ENCODE results near the gene ONECUT1. TPM values are rescaled to one million over a fixed set of nuclear protein-coding genes. Genes with fewer than 3 reads are reported as not detected.

Gene ONECUT1
- total and polyA plus RNA-seq, 3 experiments from 2014 or later = not detected

DNA sequence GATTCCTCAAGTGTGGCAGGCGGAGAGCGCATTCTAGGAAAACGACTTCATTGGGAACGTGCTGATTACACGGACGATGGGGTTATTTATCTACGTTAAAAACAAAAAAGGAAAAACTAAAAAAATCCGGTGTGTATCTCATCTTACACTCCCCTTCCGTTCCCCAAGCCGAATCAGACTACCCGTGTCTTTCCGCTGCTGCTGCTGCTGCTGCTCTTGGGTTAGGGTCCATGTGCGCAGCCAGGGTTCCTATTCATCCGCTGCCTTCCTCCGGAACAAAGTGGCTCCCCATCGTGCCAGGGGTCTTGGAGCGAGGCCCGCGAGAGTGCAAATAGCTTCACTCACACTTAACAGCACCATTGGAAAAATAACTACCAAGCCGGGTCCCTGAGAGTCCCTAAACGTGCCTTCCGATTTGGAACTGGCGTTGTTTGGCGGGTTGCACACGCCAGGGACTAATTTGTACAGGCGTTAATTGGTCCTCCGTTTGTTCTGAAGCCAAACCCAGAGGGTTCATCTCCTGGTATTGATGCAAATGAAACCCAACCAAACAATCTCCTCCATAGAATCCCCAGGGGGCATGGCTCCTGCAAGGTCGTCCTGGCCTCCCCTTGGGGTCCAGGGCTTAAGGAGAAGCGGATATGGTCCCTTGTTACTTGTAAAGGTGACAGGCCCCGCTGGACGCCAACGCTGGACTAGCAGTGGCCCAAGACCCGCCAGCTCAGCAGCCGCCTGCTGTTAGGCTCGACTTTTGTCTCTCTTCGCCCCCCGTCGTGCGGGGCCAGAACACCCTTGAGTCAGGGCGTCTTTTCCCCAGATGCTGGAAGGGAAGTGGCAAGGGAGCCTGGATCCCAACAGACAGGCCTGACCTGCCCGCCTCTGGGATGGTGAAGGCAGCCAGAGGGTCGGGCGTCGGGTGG is 11.0 kb upstream of the ONECUT1 start:
- no peaks in the 10 kb centered on the region for H3K36me3 ChIP-seq (ENCODE audit: insufficient read depth, low read length)
- no peaks in the 10 kb centered on the region for H3K36me3 Mint-ChIP-seq
- peaks cover 26 to 49% (median 40%) of the 10 kb centered on the region in 3 donors for H3K4me1 Mint-ChIP-seq
- H3K4me3 Mint-ChIP-seq = peak overlapping the region in 4 of 7 donors; percentile 14 to 54 (median 38)
- H3K4me3 ChIP-seq (ENCODE audit: low read length) = no peak overlapping the region
- no peaks in the 10 kb centered on the region for H3K9me3 ChIP-seq (ENCODE audit: low read length)
- peaks cover 90% of the 10 kb centered on the region for H3K27me3 ChIP-seq (ENCODE audit: insufficient read depth, low read length, poor library complexity, severe bottlenecking)
- no peak for DNase-seq
- H3K27ac Mint-ChIP-seq = peak overlapping the region in 1 of 8 donors; percentile 50
- ChIA-PET POLR2A (no interaction called here), CTCF (no interaction called here)
- H3K9me3 Mint-ChIP-seq = peaks cover 0 to 5% (median 2%) of the 10 kb centered on the region in 5 donors
- H3K27ac ChIP-seq (ENCODE audit: low read depth, low read length) = no peak overlapping the region
- peaks cover 79 to 82% of the 10 kb centered on the region in 2 donors for H3K27me3 Mint-ChIP-seq
- H3K4me1 ChIP-seq (ENCODE audit: insufficient read depth, low read length) = peaks cover 20% of the 10 kb centered on the region

DNA sequence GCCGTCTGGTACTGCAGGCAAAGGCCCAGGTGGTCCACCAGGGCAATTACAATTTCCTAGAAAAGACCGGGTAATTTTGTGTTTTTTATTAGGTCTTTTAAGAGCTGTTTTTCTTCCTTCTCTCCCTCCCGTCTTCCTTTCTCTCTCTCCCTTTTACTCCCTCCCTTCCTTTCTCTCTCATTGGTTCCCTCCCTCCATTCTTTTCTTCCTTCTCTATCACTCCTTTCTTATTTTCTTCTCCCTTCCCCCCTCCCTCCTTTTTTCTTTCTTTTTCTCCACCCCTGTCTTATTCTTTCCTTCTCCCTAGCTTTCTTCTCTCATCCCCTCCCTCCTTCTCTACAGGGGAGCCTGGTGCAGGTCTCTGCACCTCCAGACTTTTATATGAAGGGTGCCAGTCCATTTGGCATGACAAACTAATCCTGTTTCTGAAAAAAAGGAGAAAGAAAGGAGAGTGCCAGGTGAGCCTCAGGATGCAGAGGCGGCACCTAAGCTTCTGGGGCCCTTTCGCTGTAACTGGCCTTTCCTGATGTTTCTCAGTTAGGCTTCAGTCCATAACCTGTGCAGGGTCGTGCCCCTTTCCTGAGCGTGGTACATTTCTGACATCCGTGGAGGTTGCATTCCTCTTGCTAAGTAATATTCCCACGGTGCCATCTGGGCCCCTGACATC is 9.1 kb upstream of the ONECUT1 start:
- Mint-ChIP-seq H3K4me1 (peaks cover 23 to 47% (median 34%) of the 10 kb centered on the region in 3 donors), H3K4me3 (no peak overlapping the region), H3K27ac (peak overlapping the region in 1 of 8 donors; percentile 60), H3K27me3 (peaks cover 86 to 89% of the 10 kb centered on the region in 2 donors), H3K36me3 (no peaks in the 10 kb centered on the region), H3K9me3 (peaks cover 0 to 10% (median 2%) of the 10 kb centered on the region in 5 donors)
- DNase-seq = no peak
- H3K4me3 ChIP-seq (ENCODE audit: low read length) = no peak overlapping the region
- H3K27ac ChIP-seq (ENCODE audit: low read depth, low read length) = no peak overlapping the region
- no peaks in the 10 kb centered on the region for H3K36me3 ChIP-seq (ENCODE audit: insufficient read depth, low read length)
- H3K4me1 ChIP-seq (ENCODE audit: insufficient read depth, low read length) = peaks cover 7% of the 10 kb centered on the region
- ChIA-PET POLR2A (no interaction called here), CTCF (no interaction called here)
- H3K27me3 ChIP-seq (ENCODE audit: insufficient read depth, low read length, poor library complexity, severe bottlenecking) = peaks cover 92% of the 10 kb centered on the region
- no peaks in the 10 kb centered on the region for H3K9me3 ChIP-seq (ENCODE audit: low read length)

DNA sequence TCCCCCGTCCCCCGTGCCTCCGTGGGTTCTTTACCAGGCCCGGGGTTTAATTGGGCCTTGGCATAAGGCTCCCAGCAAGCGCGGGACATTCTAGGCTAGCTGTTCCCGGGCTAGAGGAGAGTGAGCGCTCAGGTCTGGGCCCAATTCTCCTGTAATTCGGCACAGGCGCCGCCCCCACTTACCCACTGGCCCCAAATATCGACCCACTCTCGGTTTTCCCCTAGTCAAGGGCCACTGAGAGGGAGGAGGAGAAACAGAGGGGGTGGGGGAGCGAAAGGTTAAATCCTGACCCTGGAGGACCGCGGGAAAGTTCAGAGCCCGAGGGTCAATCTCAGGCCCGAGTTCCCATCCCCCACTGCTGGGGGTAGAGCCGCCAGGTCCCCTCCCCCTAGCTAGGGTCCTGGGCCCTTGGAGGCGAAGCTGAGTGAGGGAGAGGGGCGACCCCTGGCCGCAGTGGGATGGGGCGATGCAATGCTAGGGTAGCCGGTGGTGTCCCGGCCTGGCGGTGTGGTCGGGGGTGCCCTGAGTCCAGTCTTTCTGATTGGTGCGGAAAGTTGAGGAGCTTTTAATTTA is 8.5 kb upstream of the ONECUT1 start:
- peaks cover 4% of the 10 kb centered on the region for H3K4me1 ChIP-seq (ENCODE audit: insufficient read depth, low read length)
- no peak for DNase-seq
- Mint-ChIP-seq H3K4me1 (peaks cover 19 to 42% (median 29%) of the 10 kb centered on the region in 3 donors), H3K27ac (peak overlapping the region in 1 of 8 donors; percentile 60), H3K4me3 (no peak overlapping the region), H3K27me3 (peaks cover 88 to 92% of the 10 kb centered on the region in 2 donors), H3K36me3 (no peaks in the 10 kb centered on the region), H3K9me3 (peaks cover 0 to 10% (median 2%) of the 10 kb centered on the region in 5 donors)
- H3K4me3 ChIP-seq (ENCODE audit: low read length) = no peak overlapping the region
- ChIA-PET CTCF (no interaction called here), POLR2A (no interaction called here)
- H3K27me3 ChIP-seq (ENCODE audit: insufficient read depth, low read length, poor library complexity, severe bottlenecking) = peaks cover 88% of the 10 kb centered on the region
- no peaks in the 10 kb centered on the region for H3K9me3 ChIP-seq (ENCODE audit: low read length)
- no peaks in the 10 kb centered on the region for H3K36me3 ChIP-seq (ENCODE audit: insufficient read depth, low read length)
- no peak overlapping the region for H3K27ac ChIP-seq (ENCODE audit: low read depth, low read length)

DNA sequence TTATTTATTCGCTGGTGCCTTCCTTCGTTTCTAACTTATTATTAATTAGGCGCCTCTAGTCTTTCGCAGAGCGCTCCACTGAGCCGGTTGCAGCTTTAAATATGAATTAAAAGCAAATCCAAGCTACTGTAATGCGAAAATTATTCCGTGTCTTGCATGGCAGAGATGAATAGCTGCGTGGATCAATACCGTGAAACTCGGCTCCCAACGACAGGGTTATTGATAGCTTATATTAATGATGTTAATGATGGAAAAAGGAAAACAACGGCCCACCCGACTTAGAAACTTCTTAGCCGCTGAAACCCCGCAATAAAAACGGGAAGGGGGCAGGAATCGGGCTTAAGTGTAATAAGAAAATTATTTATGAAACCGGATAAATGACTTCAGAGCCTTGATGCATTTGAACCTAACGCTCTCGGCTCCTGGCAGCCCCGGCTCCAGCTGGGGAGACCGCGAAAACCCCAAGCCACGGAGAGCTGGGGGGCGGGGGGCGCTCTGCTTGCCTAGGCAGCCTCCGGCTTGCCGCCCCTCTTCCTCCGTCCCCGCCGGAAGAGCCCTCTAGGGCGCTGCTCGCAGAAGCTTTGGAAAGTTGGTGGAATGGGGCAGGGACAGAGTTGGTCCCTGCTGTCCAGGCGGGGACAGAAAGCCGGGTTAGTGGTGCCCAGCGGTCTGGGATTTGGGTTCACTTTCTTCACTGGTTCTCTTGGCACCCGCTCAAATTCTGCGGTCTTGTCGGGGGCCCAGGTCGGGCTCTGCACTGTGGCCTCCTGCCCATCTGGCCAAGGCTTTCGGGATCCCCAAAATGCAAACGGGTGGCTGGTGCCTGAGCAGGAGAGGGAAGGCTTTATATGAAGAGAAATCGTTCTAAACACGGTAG is 7.7 kb upstream of the ONECUT1 start:
- no peaks in the 10 kb centered on the region for H3K36me3 Mint-ChIP-seq
- H3K4me1 Mint-ChIP-seq = peaks cover 13 to 36% (median 22%) of the 10 kb centered on the region in 3 donors
- peaks cover 88 to 92% of the 10 kb centered on the region in 2 donors for H3K27me3 Mint-ChIP-seq
- no peaks in the 10 kb centered on the region for H3K4me1 ChIP-seq (ENCODE audit: insufficient read depth, low read length)
- ChIA-PET POLR2A (no interaction called here), CTCF (interaction anchor here (0.9 to 1.2 kb wide), 3 partner anchors 9 to 18 kb away, joined by 3 to 4 read pairs (median 4); no protein-coding TSS in a partner anchor)
- H3K4me3 Mint-ChIP-seq = peak overlapping the region in 3 of 7 donors; percentile 4 to 20 (median 15)
- no peak overlapping the region for H3K4me3 ChIP-seq (ENCODE audit: low read length)
- DNase-seq = no peak
- H3K9me3 Mint-ChIP-seq = peaks cover 0 to 10% (median 2%) of the 10 kb centered on the region in 5 donors
- H3K27ac ChIP-seq (ENCODE audit: low read depth, low read length) = no peak overlapping the region
- peaks cover 83% of the 10 kb centered on the region for H3K27me3 ChIP-seq (ENCODE audit: insufficient read depth, low read length, poor library complexity, severe bottlenecking)
- no peaks in the 10 kb centered on the region for H3K36me3 ChIP-seq (ENCODE audit: insufficient read depth, low read length)
- H3K9me3 ChIP-seq (ENCODE audit: low read length) = no peaks in the 10 kb centered on the region
- H3K27ac Mint-ChIP-seq = no peak overlapping the region

DNA sequence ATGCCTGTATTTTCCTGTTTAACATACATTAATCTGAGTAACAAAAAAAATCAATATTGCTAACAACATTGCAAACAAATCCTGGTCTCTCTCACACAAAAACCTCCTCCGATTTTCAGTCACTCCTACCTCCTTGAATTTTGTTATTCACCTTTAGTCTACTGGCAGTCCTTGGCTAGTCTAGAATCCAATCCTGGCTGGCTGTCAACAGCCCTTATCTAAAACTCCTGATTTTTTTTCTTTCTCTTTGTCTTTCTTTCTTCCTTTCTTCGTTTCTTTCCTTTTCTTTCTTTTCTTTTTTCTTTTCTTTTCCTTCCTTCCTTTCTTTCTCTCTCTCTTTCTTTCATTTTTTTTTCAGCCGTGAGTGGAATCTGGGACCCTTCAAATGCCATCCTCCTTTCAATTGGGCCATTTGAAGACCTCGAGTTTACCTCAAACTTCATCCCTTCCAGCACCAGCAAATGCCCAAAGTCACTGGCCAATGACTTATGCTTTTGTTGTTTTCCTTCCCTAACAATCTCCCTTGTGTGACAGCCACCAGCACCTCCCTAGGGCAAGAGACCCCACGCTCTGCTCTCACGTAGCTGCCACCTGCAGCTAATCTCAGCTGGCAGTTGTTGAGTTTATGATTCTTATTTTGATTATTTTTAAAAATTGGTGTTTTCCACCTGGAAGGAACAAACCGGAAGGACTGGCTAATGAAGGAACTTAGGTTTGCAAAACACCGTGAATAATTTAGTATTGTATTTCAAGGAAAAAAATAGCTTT is 6.8 kb upstream of the ONECUT1 start:
- Histone ChIP-seq H3K4me3 (ENCODE audit: low read length) (no peak overlapping the region), H3K27ac (ENCODE audit: low read depth, low read length) (no peak overlapping the region), H3K27me3 (ENCODE audit: insufficient read depth, low read length, poor library complexity, severe bottlenecking) (peaks cover 75% of the 10 kb centered on the region), H3K4me1 (ENCODE audit: insufficient read depth, low read length) (no peaks in the 10 kb centered on the region), H3K36me3 (ENCODE audit: insufficient read depth, low read length) (no peaks in the 10 kb centered on the region), H3K9me3 (ENCODE audit: low read length) (no peaks in the 10 kb centered on the region)
- Mint-ChIP-seq H3K27ac (no peak overlapping the region), H3K27me3 (peaks cover 88 to 92% of the 10 kb centered on the region in 2 donors), H3K9me3 (peaks cover 0 to 8% (median 2%) of the 10 kb centered on the region in 5 donors), H3K36me3 (no peaks in the 10 kb centered on the region), H3K4me1 (peaks cover 12 to 36% (median 22%) of the 10 kb centered on the region in 3 donors), H3K4me3 (peak overlapping the region in 1 of 7 donors; percentile 64)
- ChIA-PET CTCF (interaction anchor here (0.9 to 1.2 kb wide), 3 partner anchors 8 to 17 kb away, joined by 3 to 4 read pairs (median 4); no protein-coding TSS in a partner anchor), POLR2A (no interaction called here)
- DNase-seq = no peak

DNA sequence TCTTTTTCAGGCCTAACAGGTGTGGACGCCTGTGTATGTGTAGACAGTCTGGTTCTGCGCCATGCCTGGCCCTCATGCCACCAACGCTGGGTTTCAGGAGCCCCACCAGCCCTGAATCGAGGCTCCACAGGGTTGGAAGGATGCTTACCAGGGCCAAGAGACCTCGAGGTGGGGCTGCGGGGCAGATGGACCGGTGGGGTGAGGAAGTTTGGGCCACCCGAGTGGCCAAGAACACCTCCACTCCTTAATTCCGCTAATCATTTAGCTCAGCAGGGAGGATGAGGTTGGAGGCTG is 6.0 kb upstream of the ONECUT1 start:
- POLR2A ChIA-PET = no interaction called here
- H3K9me3 Mint-ChIP-seq = peaks cover 0 to 6% (median 2%) of the 10 kb centered on the region in 5 donors
- peaks cover 12 to 36% (median 22%) of the 10 kb centered on the region in 3 donors for H3K4me1 Mint-ChIP-seq
- peaks cover 90 to 92% of the 10 kb centered on the region in 2 donors for H3K27me3 Mint-ChIP-seq
- H3K36me3 ChIP-seq (ENCODE audit: insufficient read depth, low read length) = no peaks in the 10 kb centered on the region
- H3K4me3 Mint-ChIP-seq = no peak overlapping the region
- peaks cover 73% of the 10 kb centered on the region for H3K27me3 ChIP-seq (ENCODE audit: insufficient read depth, low read length, poor library complexity, severe bottlenecking)
- no peaks in the 10 kb centered on the region for H3K4me1 ChIP-seq (ENCODE audit: insufficient read depth, low read length)
- no peaks in the 10 kb centered on the region for H3K9me3 ChIP-seq (ENCODE audit: low read length)
- H3K36me3 Mint-ChIP-seq = no peaks in the 10 kb centered on the region
- no peak overlapping the region for H3K4me3 ChIP-seq (ENCODE audit: low read length)
- DNase-seq = no peak
- no peak overlapping the region for H3K27ac ChIP-seq (ENCODE audit: low read depth, low read length)
- CTCF ChIA-PET = no interaction called here
- no peak overlapping the region for H3K27ac Mint-ChIP-seq
